GDM1 (cell line): ENCODE data around the gene GIT2.
"Not testable (repeated sequence)": the region's sequence is repeated elsewhere in the genome, so short reads cannot be mapped to it uniquely, and the experiment has no call there.

ENCODE experiments used
- DNase-seq: peaks from one replicate; lab custom pipeline; 2025; lab: John Stamatoyannopoulos, UW

GIT2 gene, protein sequence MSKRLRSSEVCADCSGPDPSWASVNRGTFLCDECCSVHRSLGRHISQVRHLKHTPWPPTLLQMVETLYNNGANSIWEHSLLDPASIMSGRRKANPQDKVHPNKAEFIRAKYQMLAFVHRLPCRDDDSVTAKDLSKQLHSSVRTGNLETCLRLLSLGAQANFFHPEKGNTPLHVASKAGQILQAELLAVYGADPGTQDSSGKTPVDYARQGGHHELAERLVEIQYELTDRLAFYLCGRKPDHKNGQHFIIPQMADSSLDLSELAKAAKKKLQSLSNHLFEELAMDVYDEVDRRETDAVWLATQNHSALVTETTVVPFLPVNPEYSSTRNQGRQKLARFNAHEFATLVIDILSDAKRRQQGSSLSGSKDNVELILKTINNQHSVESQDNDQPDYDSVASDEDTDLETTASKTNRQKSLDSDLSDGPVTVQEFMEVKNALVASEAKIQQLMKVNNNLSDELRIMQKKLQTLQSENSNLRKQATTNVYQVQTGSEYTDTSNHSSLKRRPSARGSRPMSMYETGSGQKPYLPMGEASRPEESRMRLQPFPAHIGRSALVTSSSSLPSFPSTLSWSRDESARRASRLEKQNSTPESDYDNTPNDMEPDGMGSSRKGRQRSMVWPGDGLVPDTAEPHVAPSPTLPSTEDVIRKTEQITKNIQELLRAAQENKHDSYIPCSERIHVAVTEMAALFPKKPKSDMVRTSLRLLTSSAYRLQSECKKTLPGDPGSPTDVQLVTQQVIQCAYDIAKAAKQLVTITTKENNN

DNA sequence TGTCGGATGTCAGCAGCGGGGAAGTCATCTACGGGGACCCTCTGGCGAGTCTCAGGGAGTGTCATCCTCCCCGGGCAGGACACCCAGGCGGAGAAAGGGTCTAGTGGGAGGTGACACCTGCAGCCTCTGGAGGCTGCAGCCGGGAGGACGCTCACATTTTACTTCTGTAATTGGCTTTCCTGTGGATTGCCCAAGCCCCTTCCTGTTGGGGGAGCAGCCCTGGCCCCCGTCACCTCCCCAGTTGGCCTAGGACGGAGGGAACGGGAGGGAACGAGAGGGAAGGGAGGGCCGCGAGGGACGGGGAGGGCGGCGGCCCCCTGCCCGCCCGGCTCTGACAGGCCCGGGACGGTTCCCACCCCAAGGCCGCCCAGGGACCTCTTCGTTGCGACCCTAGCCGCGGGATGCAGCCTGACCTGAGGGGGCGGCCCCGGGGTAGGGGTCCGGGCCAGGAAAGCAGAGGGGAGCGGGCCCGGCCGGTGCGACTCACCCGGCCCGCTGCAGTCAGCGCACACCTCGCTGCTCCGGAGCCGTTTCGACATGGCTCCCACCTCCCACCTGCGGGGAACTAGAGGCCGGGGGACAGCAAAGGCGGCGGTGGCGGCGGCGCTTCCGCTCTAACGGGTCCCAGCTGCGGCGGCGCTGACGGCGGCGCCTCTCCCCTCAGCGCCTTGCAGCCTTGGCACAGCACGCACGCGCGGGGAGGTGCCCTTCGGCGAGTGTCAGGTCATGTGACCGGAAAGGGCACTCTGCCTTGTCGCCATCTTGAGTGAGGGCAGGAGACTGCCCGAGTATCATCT lies at the start of gene GIT2:
TSS of gene GIT2 (minus strand) at position 683 of the 797 bp plus-strand sequence. CDS start at position 539, 144 bp downstream.
- DNase-seq, result peak; percentile 90

- no peak for DNase-seq
Observed at GRCh38 chr12:110042264-110042663, 46.1 kb upstream of the GIT2 start.

DNA sequence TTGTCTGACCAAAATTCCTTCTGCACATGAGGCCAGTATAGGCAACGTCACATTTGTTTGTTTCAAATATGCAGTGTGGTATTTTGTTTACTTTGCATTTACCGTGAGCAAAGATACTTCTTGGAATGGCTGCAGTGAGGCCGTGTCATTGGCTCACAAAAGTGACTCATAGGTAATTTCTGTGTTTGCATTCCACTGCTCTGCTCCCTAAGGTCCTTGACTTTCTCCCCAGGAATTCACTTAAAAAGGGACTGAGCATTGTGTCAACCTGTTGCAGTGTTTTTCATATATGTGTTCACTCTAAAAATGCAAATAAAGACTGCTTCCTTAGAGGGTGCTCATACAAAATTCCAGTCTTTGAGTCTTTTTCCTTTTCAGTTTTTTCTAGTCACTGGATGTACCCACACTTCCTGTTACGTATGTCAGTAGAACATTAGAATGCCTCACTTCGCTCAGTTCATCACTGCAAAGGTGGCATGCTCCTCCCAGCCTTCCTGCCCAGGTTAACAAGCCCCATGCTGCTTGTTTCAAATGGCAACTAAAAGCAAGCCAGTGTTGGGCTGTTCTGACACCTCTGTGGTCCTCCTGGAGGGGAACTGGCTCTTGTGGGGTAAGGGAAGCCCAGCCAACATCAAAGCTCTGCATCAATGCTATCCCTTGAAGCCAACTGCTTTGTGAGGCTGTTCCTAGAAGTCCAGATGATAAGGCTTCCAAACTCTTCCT lies 43.1 kb upstream of the GIT2 start:
- DNase-seq, result no peak

GRCh38 chr12:110038741-110039084 lies 42.5 kb upstream of the GIT2 start:
- no peak for DNase-seq

DNA sequence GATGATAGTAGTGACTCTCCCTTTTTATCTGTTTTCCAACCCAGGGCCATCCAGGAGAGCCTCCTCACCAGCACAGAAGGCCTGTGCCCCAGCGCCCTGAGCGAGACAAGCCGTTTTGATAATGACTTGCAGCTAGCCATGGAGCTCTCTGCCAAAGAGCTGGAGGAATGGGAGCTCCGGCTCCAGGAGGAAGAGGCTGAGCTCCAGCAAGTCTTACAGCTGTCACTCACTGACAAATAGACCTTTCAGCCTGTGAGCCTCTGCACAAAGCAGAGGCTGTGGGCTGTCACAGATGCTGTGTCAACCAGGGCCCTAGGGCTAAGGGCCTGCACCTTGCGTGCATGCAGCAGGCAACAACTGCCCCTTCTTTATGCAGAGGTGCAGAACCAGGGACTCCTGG lies 41.1 kb upstream of the GIT2 start:
- no peak for DNase-seq

GRCh38 chr12:110035534-110036104 lies 39.5 kb upstream of the GIT2 start:
- DNase-seq, result no peak

GRCh38 chr12:110033888-110034287 lies 37.7 kb upstream of the GIT2 start:
- DNase-seq, result no peak

- no peak for DNase-seq
Observed at GRCh38 chr12:110029290-110029815, 33.2 kb upstream of the GIT2 start.

DNA sequence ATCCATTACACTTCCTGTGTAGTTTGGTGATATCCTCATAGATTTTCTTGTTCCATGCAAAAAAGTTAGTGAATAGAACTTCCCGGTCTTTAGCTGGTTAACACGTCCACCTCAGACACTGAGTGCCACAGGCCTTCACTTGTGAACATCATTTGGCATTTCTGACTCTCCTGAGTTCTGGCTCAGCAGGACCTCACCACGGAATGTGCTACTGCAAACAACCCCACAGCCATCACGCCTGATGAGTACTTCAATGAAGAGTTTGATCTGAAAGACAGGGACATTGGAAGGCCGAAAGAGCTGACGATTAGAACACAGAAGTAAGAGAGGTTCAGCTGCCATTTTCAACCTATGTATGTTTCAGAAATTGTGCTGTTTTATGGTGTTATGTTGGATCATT lies 32.2 kb upstream of the GIT2 start:
- DNase-seq, result no peak

GRCh38 chr12:110024051-110024450 lies 27.9 kb upstream of the GIT2 start:
- no peak for DNase-seq

DNA sequence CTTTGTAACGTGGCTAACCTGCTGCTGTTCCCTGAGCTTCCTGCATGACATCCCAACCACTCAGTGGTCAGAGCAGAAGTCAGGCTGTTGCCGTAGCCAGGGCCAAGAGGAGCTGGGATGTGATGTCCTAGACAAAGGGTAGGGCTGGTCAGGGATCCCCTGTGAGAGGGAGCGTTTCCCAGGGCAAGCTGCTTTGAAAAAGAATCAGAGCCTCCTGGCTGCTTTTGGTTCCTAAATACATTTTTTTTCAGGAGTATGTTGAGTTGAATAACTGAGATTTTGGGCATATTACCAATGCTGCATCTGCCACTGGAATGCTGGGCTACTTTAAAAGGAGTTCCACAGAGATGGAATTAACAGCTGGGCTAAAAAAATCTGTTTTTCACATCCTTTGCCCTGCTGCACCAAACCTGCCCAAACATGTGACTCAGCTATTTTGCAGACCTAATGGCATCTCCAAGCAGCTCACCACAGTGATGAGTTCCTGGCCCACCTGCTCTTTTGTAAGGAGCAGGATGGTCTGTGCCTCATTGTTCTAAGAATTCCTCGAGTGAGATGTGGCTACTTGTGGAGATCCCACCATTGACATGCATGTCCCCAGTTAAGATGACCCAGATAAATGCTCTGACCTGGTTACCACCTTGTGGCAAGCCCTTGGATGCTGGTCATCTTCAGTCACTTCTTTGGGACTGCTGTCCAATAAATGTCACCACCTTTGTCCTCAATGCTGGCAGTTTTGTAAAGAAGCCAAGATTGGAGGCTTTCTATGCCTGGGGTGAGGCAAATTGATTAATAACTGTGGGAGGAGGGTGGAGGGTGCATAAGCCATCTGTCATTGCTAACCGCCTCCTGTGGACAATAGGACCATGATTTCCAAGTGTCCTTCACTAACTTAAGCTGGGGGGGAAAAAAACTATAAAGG lies 27.2 kb upstream of the GIT2 start:
- DNase-seq, result no peak

- DNase-seq, result no peak
Observed at GRCh38 chr12:110020956-110021355, 24.8 kb upstream of the GIT2 start.

DNA sequence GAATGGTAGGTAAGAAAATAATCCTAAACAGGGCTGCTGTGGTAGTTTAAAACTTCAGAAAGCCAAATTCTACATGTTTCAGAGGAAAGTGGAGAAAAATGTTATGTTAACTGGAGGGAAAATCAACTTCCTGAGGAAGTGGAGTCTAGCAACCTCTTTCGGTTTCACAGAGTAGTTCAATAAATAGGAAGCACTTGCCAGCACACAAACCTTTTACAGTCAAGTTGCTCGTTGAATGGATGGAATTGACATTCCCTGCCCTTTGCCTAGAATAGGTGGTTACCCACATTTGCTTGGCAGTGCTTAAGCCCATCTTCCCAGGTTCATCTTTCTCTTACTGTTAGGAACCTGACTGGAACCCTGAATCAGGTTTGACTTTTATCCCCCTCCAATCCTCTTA lies 19.0 kb upstream of the GIT2 start:
- peak; percentile 41 for DNase-seq

- DNase-seq, result no peak
Observed at GRCh38 chr12:110012659-110013058, 16.5 kb upstream of the GIT2 start.

- DNase-seq, result no peak
Observed at GRCh38 chr12:110012137-110012536, 16.0 kb upstream of the GIT2 start.

DNA sequence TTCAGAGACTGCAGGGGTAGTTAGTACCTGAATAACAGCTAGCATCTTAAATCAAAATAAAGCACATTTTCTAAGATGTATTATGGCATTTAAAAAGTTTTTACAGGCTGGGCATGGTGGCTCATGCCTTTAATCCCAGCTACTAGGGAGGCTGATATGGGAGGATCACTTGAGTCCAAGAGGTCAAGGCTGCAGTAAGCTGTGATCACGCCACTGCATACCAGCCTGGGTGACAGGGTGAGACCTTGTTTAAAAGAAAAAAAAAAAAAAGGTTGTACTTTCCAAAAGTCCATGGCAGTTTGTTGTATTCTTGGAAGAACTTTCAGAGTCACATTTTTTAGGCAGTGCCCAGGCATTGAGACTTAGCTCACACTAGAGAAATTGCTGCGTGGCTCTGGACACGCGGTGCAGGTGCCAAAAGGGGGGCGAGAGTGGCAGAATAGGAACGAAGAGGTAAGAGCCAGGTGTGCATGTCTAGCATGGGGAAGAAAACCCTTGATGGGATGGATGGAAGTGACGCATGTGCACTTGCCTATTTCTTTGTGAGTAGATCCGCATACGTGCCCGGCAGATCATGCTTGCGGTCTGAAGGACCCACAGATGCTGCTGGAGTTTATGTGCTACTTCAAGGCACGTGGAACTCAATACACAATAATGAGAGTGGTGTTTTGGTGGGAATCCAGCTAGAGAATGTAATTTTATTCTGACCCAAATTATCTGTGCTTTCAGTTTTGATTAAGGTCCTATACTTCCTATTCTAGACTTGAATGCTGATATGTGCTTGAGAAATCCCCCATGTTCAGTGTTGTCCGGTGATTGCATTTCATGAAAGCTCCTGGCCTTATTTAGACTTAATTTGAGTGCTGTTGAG lies 14.9 kb upstream of the GIT2 start:
- no peak for DNase-seq

DNA sequence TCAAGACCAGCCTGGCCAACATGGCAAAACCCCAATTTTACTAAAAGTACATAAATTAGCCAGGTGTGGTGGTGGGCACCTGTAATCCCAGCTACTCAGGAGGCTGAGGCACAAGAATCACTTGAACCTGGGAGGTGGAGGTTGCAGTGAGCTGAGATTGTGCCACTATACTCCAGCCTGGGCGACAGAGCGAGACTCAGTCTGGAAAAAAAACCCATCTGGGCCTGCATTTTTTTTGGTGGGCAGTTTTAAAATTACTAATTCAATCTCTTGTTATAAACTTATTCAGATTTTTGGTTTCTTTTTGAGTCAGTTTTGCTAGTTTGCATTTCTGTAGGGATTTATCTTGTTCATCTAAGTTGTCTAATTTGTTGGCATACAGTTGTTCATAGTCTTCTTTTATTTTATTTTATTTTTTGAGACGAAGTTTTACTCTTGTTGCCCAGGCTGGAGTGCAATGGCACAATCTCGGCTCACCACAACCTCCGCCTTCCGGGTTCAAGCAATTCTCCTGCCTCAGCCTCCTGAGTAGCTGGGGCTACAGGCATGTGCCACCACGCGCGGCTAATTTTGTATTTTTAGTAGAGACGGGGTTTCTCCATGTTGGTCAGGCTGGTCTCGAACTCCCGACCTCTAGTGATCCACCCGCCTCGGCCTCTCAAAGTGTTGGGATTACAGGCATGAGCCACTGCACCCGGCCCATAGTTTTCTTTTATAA lies 12.7 kb upstream of the GIT2 start:
- not testable (repeated sequence) for DNase-seq

DNA sequence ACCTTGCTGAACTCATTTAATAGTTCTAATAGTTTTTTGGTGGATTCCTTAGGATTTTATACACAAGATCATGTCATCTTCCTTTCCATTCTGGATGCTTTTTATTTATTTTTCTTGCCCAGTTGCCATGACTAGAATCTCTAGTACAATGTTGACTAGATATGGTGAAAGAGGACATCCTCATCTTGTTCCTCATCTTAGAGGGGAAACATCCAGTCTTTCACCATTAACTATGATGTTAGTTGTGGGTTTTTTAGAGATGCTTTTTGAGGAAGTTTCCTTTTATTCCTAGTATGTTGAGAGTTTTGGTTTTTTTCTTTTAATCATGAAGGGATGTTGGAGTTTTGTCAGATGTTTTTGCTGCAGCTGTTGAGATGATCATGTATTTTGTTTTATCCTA lies 11.7 kb upstream of the GIT2 start:
- no peak for DNase-seq

GRCh38 chr12:110006115-110006514 lies 9.9 kb upstream of the GIT2 start:
- no peak for DNase-seq
